ENCODE measurements around the gene SYTL2. TPM values are rescaled to one million over a fixed set of nuclear protein-coding genes. Genes with fewer than 3 reads are reported as not detected.

SYTL2 gene
- total RNA-seq, 1 experiment from 2014 or later = 0.77 TPM

- Histone ChIP-seq H3K27me3 (replicated peaks; ENCODE audit: insufficient read depth, low read depth, low read length, poor library complexity) (peaks cover 4% of the 10 kb centered on the region), H3K9me3 (ENCODE audit: low read depth, low read length, poor library complexity, severe bottlenecking) (no peaks in the 10 kb centered on the region), H3K36me3 (ENCODE audit: insufficient read depth, low read length, poor library complexity, severe bottlenecking) (peaks cover 40% of the 10 kb centered on the region), H3K4me1 (ENCODE audit: insufficient read depth, low read length, poor library complexity, severe bottlenecking) (peaks cover 24% of the 10 kb centered on the region), H3K27ac (ENCODE audit: low read depth, low read length, poor library complexity, severe bottlenecking) (peak within 1 kb of the TSS; percentile 97), H3K4me3 (ENCODE audit: low read depth, low read length, poor library complexity, severe bottlenecking) (peak within 1 kb of the TSS; percentile 87)
- ChIA-PET POLR2A (ENCODE audit: low non-redundant PET) (interaction anchor here (0.7 to 0.8 kb wide), 2 partner anchors 36 to 248 kb away, joined by 3 read pairs; partner anchors contain the start of gene TMEM126B), CTCF (no interaction called here)
- BruUV-seq (replicated peaks) = TSS peak; percentile 80
- peak; percentile 98 for DNase-seq (ENCODE audit: low spot score)
- intact Hi-C loops (cut with micrococcal nuclease; ENCODE audit: unreplicated experiment) = loop anchor here (1.0 to 5.0 kb wide), 2 partner anchors 37 to 68 kb away; partner anchors contain the start of gene TMEM126B
- TF ChIP-seq EZH2 (IDR thresholded peaks at IDR 0.05; ENCODE audit: borderline replicate concordance, low read depth, low read length, poor library complexity, severe bottlenecking) (no peak), CTCF (conservative IDR thresholded peaks at IDR 0.05; ENCODE audit: low read depth, low read length) (no peak)
Observed at GRCh38 chr11:85664615-85665481, 146.1 kb downstream of the SYTL2 start, which contains the start of gene CREBZF. Gene CREBZF (minus strand): TSS chr11:85665129. CDS start chr11:85664875, 254 bp downstream.

- peak overlapping the region; percentile 97 for H3K27ac ChIP-seq (ENCODE audit: low read depth, low read length, poor library complexity, severe bottlenecking)
- H3K36me3 ChIP-seq (ENCODE audit: insufficient read depth, low read length, poor library complexity, severe bottlenecking) = peaks cover 48% of the 10 kb centered on the region
- ChIA-PET CTCF (no interaction called here), POLR2A (ENCODE audit: low non-redundant PET) (no interaction called here)
- no TSS peak for BruUV-seq (replicated peaks)
- peaks cover 32% of the 10 kb centered on the region for H3K4me1 ChIP-seq (ENCODE audit: insufficient read depth, low read length, poor library complexity, severe bottlenecking)
- no peaks in the 10 kb centered on the region for H3K9me3 ChIP-seq (ENCODE audit: low read depth, low read length, poor library complexity, severe bottlenecking)
- intact Hi-C loops (cut with micrococcal nuclease; ENCODE audit: unreplicated experiment) = loop anchor here (5.0 kb wide), 1 partner anchor 67 kb away; no protein-coding TSS in a partner anchor
- H3K27me3 ChIP-seq (replicated peaks; ENCODE audit: insufficient read depth, low read depth, low read length, poor library complexity) = peaks cover 4% of the 10 kb centered on the region
- TF ChIP-seq CTCF (conservative IDR thresholded peaks at IDR 0.05; ENCODE audit: low read depth, low read length) (peak; percentile 68), EZH2 (IDR thresholded peaks at IDR 0.05; ENCODE audit: borderline replicate concordance, low read depth, low read length, poor library complexity, severe bottlenecking) (no peak)
- H3K4me3 ChIP-seq (ENCODE audit: low read depth, low read length, poor library complexity, severe bottlenecking) = peak overlapping the region; percentile 87
- DNase-seq (ENCODE audit: low spot score) = peak; percentile 89
Observed at GRCh38 chr11:85663753-85664614, 147.0 kb downstream of the SYTL2 start.

DNA sequence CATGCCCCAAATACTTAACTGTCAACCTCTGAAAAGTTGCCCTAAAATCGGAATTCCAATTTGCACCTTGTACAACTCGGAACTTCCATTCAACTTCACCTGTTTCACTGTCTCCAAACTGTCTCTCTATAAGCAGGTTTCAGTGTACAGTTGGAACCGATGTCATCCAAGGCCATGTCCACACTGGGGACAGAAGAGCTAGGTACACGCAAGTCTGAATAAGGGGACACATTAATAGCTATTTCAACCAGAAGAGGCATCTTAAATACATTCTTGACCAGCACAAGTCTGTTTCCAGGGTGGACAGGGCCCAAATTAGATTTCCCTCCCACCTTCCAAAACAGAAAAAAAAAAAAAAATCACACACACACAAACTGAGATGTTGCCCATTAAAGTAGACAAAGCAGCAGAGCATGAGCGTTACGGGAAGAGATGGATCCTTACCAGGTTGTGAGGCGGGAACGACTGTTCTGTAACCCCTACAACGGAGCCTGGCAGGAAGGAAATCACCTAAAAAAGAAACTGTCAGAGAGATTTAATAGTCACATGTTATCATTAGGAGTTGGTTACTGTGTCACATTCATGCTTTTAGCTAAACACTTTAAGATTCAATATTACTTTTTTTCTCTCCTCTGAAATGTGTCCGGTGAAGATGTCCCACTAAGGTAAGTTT is 147.7 kb downstream of the SYTL2 start:
- peak overlapping the region; percentile 97 for H3K27ac ChIP-seq (ENCODE audit: low read depth, low read length, poor library complexity, severe bottlenecking)
- CTCF ChIA-PET = no interaction called here
- intact Hi-C loops (cut with micrococcal nuclease; ENCODE audit: unreplicated experiment) = loop anchor here (5.0 kb wide), 1 partner anchor 66 kb away; no protein-coding TSS in a partner anchor
- H3K9me3 ChIP-seq (ENCODE audit: low read depth, low read length, poor library complexity, severe bottlenecking) = no peaks in the 10 kb centered on the region
- peaks cover 3% of the 10 kb centered on the region for H3K27me3 ChIP-seq (replicated peaks; ENCODE audit: insufficient read depth, low read depth, low read length, poor library complexity)
- DNase-seq (ENCODE audit: low spot score) = peak; percentile 24
- H3K36me3 ChIP-seq (ENCODE audit: insufficient read depth, low read length, poor library complexity, severe bottlenecking) = peaks cover 56% of the 10 kb centered on the region
- TSS peak; percentile 35 for BruUV-seq (replicated peaks)
- POLR2A ChIA-PET (ENCODE audit: low non-redundant PET) = no interaction called here
- peak overlapping the region; percentile 87 for H3K4me3 ChIP-seq (ENCODE audit: low read depth, low read length, poor library complexity, severe bottlenecking)
- TF ChIP-seq EZH2 (IDR thresholded peaks at IDR 0.05; ENCODE audit: borderline replicate concordance, low read depth, low read length, poor library complexity, severe bottlenecking) = no peak
- no peak for TF ChIP-seq CTCF (conservative IDR thresholded peaks at IDR 0.05; ENCODE audit: low read depth, low read length)
- H3K4me1 ChIP-seq (ENCODE audit: insufficient read depth, low read length, poor library complexity, severe bottlenecking) = peaks cover 40% of the 10 kb centered on the region
